Left lung (tissue), 10 donors: ENCODE data around the gene FIBP. TPM values are rescaled to one million over a fixed set of nuclear protein-coding genes. Genes with fewer than 3 reads are reported as not detected.

ENCODE experiments used
- ATAC-seq: fragments of 200-7000 bp; cut with Tn5 transposase; one replicate; pipeline ENCODE4 v1.9.1; 2020; ENCODE audit warnings: moderate library complexity
- DNase-seq, 4 donors: peaks; one replicate each; pipeline ENCODE4 v3.0.0-alpha.2; 2013 to 2020
- H3K27ac ChIP-seq, 2 donors: fragments of 200-600 bp; sonication (generic) in 1 of 2; one replicate each; pipeline versions ENCODE4 v1.5.0 to v1.8.0; 2020 to 2021
- H3K27me3 ChIP-seq, 2 donors: fragments of 200-600 bp; sonication (generic) in 1 of 2; one replicate each; pipeline versions ENCODE4 v1.5.0 to v1.8.0; 2020 to 2021
- H3K36me3 ChIP-seq, 2 donors: fragments of 200-600 bp; sonication (generic) in 1 of 2; one replicate each; pipeline versions ENCODE4 v1.5.0 to v1.8.0; 2020 to 2021
- H3K4me1 ChIP-seq, 2 donors: fragments of 200-600 bp; one replicate each; pipeline ENCODE4 v1.8.0; 2021
- H3K4me3 ChIP-seq, 2 donors: fragments of 200-600 bp; sonication (generic) in 1 of 2; one replicate each; pipeline versions ENCODE4 v1.5.0 to v1.8.0; 2020 to 2021; ENCODE audit warnings: mild to moderate bottlenecking in 1 of 2
- H3K9me3 ChIP-seq, 2 donors: fragments of 200-600 bp; sonication (generic) in 1 of 2; one replicate each; pipeline versions ENCODE4 v1.5.0 to v1.8.0; 2020 to 2021
- intact Hi-C, 2 donors: fragments of 100-400 bp; cut with DNase I; formaldehyde crosslinking; loops; one replicate each; pipeline versions ENCODE4 v1.11.2 to v1.14.2; 2022
- polyA plus RNA-seq, 6 donors: library from polyadenylated mRNA; unstranded; fragments of 120-200 nt; gene quantifications; one replicate each; pipeline ENCODE4 v1.2.1, GENCODE V29; 2013; ENCODE audit not compliant: insufficient read length in 6 of 6
- total RNA-seq, 2 donors: library from RNA; stranded (reverse); fragmentation: NEBNext Ultra II Directional; extraction: Animal tissue kit (Norgen Biotek cat#: 25700); gene quantifications; one replicate each; pipeline ENCODE4 v1.2.1, GENCODE V29; 2021
- TF ChIP-seq, protein P1 (sequence below), 2 donors: fragments of 200-600 bp; sonication (generic) in 1 of 2; IDR thresholded peaks; one replicate each; pipeline versions ENCODE4 v1.5.0 to v1.8.0; 2021; ENCODE audit warnings: antibody characterized with exemption in 2 of 2
- donor health status: DM: no; HTN: yes; CAD: no.
- donor health status: DM: no; HTN: no; CAD: no.

The FIBP gene
- total and polyA plus RNA-seq, 8 donors: 56.5 to 83.0 (median 76.6) TPM

DNA sequence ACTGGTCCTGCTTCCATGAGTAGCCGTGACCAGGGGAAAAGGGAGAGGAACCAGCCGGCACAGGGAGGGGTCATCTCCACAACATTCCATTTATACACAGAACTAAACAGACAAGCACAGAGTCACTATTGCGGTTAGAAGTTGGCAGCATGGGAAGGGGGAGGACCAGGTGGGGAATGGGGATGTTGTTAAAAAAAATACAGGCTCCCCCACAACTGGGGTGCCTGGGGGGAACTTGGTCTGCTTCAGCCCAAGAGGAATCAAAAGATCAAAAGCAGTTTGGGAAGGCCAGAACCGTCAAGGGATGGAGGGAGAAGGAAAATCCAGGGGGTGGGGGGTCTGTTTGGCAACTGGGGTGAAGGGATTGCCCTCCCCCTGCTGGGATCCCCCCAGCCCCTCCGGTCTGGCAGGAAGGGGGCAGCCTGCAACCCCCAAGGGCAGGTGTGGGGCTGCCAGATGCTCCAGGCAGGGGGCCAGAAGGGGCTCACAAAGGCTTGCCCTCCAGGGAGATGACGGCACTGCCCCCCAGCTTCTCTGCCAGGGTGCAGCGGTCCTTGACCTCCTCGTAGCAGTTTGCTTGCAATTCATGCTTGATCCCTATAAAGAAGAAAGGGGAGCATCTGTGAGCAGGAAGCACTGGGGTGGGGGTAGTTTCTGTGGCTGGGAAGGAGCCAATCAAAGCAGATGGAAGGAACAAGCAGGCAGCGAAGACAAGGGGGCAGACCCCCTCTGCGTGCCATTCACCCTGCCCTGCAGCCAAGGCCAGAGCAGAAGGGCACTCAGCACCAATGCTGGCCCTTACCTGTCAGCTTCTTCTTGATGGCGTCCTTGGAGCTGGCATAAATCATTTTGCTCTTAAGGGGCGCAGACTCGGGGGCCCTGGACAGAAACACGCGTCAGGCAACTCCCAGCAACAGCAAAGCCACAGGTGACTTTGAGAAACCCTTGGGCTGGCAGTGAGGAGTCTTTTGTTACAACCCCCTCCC is 33.1 kb downstream of the FIBP start:
- DNase-seq (no peak), ATAC-seq (no peak)
- TF ChIP-seq, protein P1, sequence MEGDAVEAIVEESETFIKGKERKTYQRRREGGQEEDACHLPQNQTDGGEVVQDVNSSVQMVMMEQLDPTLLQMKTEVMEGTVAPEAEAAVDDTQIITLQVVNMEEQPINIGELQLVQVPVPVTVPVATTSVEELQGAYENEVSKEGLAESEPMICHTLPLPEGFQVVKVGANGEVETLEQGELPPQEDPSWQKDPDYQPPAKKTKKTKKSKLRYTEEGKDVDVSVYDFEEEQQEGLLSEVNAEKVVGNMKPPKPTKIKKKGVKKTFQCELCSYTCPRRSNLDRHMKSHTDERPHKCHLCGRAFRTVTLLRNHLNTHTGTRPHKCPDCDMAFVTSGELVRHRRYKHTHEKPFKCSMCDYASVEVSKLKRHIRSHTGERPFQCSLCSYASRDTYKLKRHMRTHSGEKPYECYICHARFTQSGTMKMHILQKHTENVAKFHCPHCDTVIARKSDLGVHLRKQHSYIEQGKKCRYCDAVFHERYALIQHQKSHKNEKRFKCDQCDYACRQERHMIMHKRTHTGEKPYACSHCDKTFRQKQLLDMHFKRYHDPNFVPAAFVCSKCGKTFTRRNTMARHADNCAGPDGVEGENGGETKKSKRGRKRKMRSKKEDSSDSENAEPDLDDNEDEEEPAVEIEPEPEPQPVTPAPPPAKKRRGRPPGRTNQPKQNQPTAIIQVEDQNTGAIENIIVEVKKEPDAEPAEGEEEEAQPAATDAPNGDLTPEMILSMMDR (IDR thresholded peaks at IDR 0.05): no peak
- H3K4me1 ChIP-seq: peaks cover 8 to 49% of the 10 kb centered on the region in 2 donors
- H3K9me3 ChIP-seq: no peaks in the 10 kb centered on the region
- no peaks in the 10 kb centered on the region for H3K27me3 ChIP-seq
- peak overlapping the region in 1 of 2 donors; percentile 96 for H3K4me3 ChIP-seq
- H3K27ac ChIP-seq: no peak overlapping the region
- H3K36me3 ChIP-seq: peaks cover 6 to 60% of the 10 kb centered on the region in 2 donors
- intact Hi-C loops: no loop called here

DNA sequence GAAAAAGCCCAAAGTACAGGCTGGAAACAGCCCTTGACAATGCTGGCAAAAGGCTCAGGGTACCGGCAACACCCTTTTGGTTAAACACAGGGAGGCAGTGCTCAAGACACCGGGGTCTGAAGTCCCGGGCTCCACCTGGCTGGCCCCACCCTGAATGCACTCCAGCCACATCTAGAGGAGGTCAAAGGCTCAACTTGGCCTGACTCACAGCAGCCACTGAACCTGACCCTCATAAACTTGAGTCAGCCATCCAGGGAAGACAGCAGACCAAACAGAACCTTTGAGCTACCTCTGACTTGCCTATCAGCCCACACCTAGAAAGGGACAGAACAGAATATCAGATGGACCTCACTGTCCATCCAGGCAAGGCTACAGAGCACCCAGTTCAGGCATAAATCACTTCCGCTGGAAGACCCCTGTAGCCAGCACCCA is 34.1 kb downstream of the FIBP start:
- no peak for DNase-seq
- peaks cover 6 to 60% of the 10 kb centered on the region in 2 donors for H3K36me3 ChIP-seq

DNA sequence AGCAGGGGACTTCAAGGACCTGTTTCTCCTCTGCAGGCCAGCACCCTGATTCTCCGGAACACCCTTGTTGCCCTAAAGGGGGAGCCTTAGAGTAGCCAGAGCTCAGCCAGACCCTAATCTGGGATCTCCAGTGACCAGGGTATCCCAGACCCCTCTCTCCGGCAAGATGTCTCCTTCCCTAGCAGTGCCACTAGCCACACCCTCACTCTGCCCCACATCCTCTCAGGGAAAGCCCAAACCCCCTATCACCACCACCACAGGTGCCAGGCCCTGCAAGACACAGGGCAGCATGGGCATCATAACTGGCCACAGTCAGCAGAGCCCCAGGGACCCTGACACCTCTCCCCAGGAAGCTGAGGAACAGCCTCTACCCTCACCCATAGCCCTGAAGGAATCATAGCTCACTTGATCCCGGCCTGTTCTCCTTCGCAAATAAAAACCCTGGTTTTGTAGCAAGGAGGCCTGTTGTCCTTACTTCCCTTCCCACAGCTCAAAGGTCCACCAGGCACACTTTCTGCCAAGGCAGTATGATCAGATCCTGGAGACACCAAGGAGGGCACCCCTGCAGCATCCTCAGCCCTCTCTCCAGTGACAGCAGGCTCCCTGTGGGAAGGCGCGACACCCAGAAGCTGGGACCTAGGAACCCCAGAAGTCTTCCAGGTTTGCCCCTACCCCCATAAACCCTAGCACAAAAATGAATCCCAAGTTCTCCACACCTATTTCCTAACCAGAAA is 34.9 kb downstream of the FIBP start:
- H3K4me1 ChIP-seq: peaks cover 8 to 34% of the 10 kb centered on the region in 2 donors
- TF ChIP-seq, protein P1 (IDR thresholded peaks at IDR 0.05): no peak
- no peak for ATAC-seq

More for the DNA sequence above, 34.1 kb downstream of the FIBP start:
- TF ChIP-seq, protein P1 (IDR thresholded peaks at IDR 0.05): no peak
- ATAC-seq: no peak
- H3K4me3 ChIP-seq: no peak overlapping the region
- peaks cover 8 to 41% of the 10 kb centered on the region in 2 donors for H3K4me1 ChIP-seq
- no peak overlapping the region for H3K27ac ChIP-seq
- no peaks in the 10 kb centered on the region for H3K9me3 ChIP-seq
- intact Hi-C loops: no loop called here
- H3K27me3 ChIP-seq: no peaks in the 10 kb centered on the region

DNA sequence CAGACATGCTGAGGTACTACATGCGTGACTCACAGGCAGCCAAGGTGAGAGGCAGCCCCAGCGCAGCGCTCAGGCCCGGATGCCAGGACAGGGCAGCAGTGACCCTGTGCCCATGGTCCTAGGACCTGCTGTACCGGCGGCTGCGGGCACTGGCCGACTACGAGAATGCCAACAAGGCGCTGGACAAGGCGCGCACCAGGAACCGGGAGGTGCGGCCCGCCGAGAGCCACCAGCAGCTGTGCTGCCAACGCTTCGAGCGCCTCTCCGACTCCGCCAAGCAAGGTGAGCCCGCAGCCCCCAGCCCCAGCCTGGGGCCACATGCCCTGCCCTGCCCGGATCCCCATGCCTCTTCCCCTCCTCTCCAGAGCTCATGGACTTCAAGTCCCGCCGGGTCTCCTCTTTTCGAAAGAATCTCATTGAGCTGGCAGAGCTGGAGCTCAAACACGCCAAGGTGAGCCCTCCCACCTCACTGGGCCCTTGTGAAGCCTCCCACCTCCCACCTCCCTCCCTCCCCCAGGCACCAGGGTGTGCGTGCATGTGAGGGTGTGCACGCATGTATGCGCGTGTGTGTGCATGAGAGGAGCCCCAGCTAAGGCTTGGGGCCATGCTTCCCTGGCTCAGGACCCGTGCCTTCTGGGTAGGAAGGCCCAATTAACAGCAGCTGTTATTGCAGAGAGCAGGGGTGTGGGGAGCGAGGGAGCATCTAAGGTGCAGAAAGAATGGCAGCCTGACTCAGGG is 35.6 kb downstream of the FIBP start:
- TF ChIP-seq, protein P1 (IDR thresholded peaks at IDR 0.05): no peak

More for the DNA sequence above, 34.9 kb downstream of the FIBP start:
- intact Hi-C loops: no loop called here
- no peak for DNase-seq
- Histone ChIP-seq H3K27me3 (no peaks in the 10 kb centered on the region), H3K27ac (no peak overlapping the region), H3K9me3 (no peaks in the 10 kb centered on the region), H3K36me3 (peaks cover 6 to 60% of the 10 kb centered on the region in 2 donors), H3K4me3 (no peak overlapping the region)

More for the DNA sequence above, 35.6 kb downstream of the FIBP start:
- H3K9me3 ChIP-seq: no peaks in the 10 kb centered on the region
- peak in 1 of 4 donors; percentile 80 for DNase-seq
- H3K27ac ChIP-seq: no peak overlapping the region
- peaks cover 6 to 60% of the 10 kb centered on the region in 2 donors for H3K36me3 ChIP-seq
- H3K4me3 ChIP-seq: no peak overlapping the region
- peaks cover 8 to 32% of the 10 kb centered on the region in 2 donors for H3K4me1 ChIP-seq
- H3K27me3 ChIP-seq: no peaks in the 10 kb centered on the region
- intact Hi-C loops: no loop called here
- ATAC-seq: no peak
